Parathyroid adenoma (tissue), 2 donors: ENCODE data around the gene KCNJ16.

Experiments
- H2AFZ ChIP-seq: fragments of 300-600 bp; sonication (generic); one replicate; pipeline ENCODE4 v1.7.0; 2017; ENCODE audit warnings: antibody characterized with exemption, mild to moderate bottlenecking
- H3K27ac ChIP-seq: fragments of 300-600 bp; sonication (generic); one replicate; pipeline ENCODE4 v1.7.0; 2017
- H3K27me3 ChIP-seq: fragments of 300-600 bp; sonication (generic); one replicate; pipeline ENCODE4 v1.7.0; 2017; ENCODE audit warnings: low read length; ENCODE audit not compliant: control insufficient read depth, insufficient read depth
- H3K36me3 ChIP-seq: fragments of 300-600 bp; sonication (generic); one replicate; pipeline ENCODE4 v1.7.0; 2017; ENCODE audit warnings: low read length; ENCODE audit not compliant: control insufficient read depth, insufficient read depth
- H3K4me1 ChIP-seq: fragments of 300-600 bp; sonication (generic); one replicate; pipeline ENCODE4 v1.7.0; 2017; ENCODE audit warnings: control low read depth
- H3K4me2 ChIP-seq: fragments of 300-600 bp; sonication (generic); one replicate; pipeline ENCODE4 v1.7.0; 2017; ENCODE audit warnings: low read length
- H3K4me3 ChIP-seq: fragments of 300-600 bp; sonication (generic); one replicate; pipeline ENCODE4 v1.7.0; 2017; ENCODE audit warnings: low read depth, low read length
- H3K79me2 ChIP-seq: fragments of 300-600 bp; sonication (generic); one replicate; pipeline ENCODE4 v1.7.0; 2017; ENCODE audit warnings: control low read depth
- H3K9ac ChIP-seq: fragments of 300-600 bp; sonication (generic); one replicate; pipeline ENCODE4 v1.7.0; 2017; ENCODE audit warnings: mild to moderate bottlenecking
- H3K9me3 ChIP-seq: fragments of 300-600 bp; sonication (generic); one replicate; pipeline ENCODE4 v1.7.0; 2017; ENCODE audit warnings: low read length; ENCODE audit not compliant: control insufficient read depth
- CTCF ChIP-seq: fragments of 300-600 bp; sonication (generic); IDR thresholded peaks from one replicate; pipeline ENCODE4 v1.7.0; 2017; ENCODE audit warnings: antibody characterized with exemption, mild to moderate bottlenecking
- donor health status: primary hyperparathyroidism.

The KCNJ16 gene

GRCh38 chr17:70033165-70033564, 41.9 kb upstream of the KCNJ16 start:
- H2AFZ ChIP-seq, result no peak overlapping the region
- no peaks in the 10 kb centered on the region for H3K27me3 ChIP-seq
- H3K4me1 ChIP-seq, result no peaks in the 10 kb centered on the region
- no peak overlapping the region for H3K4me2 ChIP-seq
- H3K27ac ChIP-seq, result no peak overlapping the region
- H3K36me3 ChIP-seq, result no peaks in the 10 kb centered on the region
- no peaks in the 10 kb centered on the region for H3K9me3 ChIP-seq
- TF ChIP-seq CTCF, result no peak
- no peak overlapping the region for H3K9ac ChIP-seq
- no peaks in the 10 kb centered on the region for H3K79me2 ChIP-seq
- no peak overlapping the region for H3K4me3 ChIP-seq

- no peak overlapping the region for H3K27ac ChIP-seq
- H3K4me2 ChIP-seq, result no peak overlapping the region
- H3K9me3 ChIP-seq, result no peaks in the 10 kb centered on the region
- H3K27me3 ChIP-seq, result no peaks in the 10 kb centered on the region
- H3K4me1 ChIP-seq, result no peaks in the 10 kb centered on the region
- H3K36me3 ChIP-seq, result no peaks in the 10 kb centered on the region
- no peak overlapping the region for H3K4me3 ChIP-seq
- no peak for TF ChIP-seq CTCF
- no peak overlapping the region for H2AFZ ChIP-seq
- no peaks in the 10 kb centered on the region for H3K79me2 ChIP-seq
- H3K9ac ChIP-seq, result no peak overlapping the region
These were observed 40.9 kb upstream of the KCNJ16 start for GRCh38 chr17:70034158-70034557.

GRCh38 chr17:70037498-70037897, 37.5 kb upstream of the KCNJ16 start:
- Histone ChIP-seq H2AFZ (no peak overlapping the region), H3K79me2 (no peaks in the 10 kb centered on the region), H3K4me3 (no peak overlapping the region), H3K27ac (no peak overlapping the region), H3K36me3 (no peaks in the 10 kb centered on the region), H3K27me3 (no peaks in the 10 kb centered on the region), H3K9me3 (no peaks in the 10 kb centered on the region), H3K4me2 (no peak overlapping the region), H3K4me1 (no peaks in the 10 kb centered on the region), H3K9ac (no peak overlapping the region)
- no peak for TF ChIP-seq CTCF

- Histone ChIP-seq H2AFZ (no peak overlapping the region), H3K9me3 (no peaks in the 10 kb centered on the region), H3K9ac (no peak overlapping the region), H3K36me3 (no peaks in the 10 kb centered on the region), H3K4me2 (no peak overlapping the region), H3K79me2 (no peaks in the 10 kb centered on the region), H3K27ac (no peak overlapping the region), H3K4me3 (no peak overlapping the region), H3K4me1 (peaks cover 6% of the 10 kb centered on the region), H3K27me3 (no peaks in the 10 kb centered on the region)
- no peak for TF ChIP-seq CTCF
These were observed 34.7 kb upstream of the KCNJ16 start for GRCh38 chr17:70040336-70040735.

- H3K27me3 ChIP-seq, result no peaks in the 10 kb centered on the region
- no peak overlapping the region for H3K27ac ChIP-seq
- peaks cover 10% of the 10 kb centered on the region for H3K4me1 ChIP-seq
- H3K9me3 ChIP-seq, result no peaks in the 10 kb centered on the region
- no peak overlapping the region for H2AFZ ChIP-seq
- no peaks in the 10 kb centered on the region for H3K36me3 ChIP-seq
- H3K4me3 ChIP-seq, result no peak overlapping the region
- H3K79me2 ChIP-seq, result no peaks in the 10 kb centered on the region
- no peak overlapping the region for H3K9ac ChIP-seq
- no peak overlapping the region for H3K4me2 ChIP-seq
- no peak for TF ChIP-seq CTCF
These were observed 34.0 kb upstream of the KCNJ16 start for GRCh38 chr17:70041061-70041460.
